Cerebellar cortex (tissue), 1 donor: ENCODE results near the gene HYLS1.
"Not testable (repeated sequence)": the region's sequence is repeated elsewhere in the genome, so short reads cannot be mapped to it uniquely, and the experiment has no call there.

Experiments
- DNase-seq: peaks from one replicate; pipeline ENCODE4 v3.0.0-alpha.2; 2015; ENCODE audit warnings: low spot score

Gene HYLS1

DNA sequence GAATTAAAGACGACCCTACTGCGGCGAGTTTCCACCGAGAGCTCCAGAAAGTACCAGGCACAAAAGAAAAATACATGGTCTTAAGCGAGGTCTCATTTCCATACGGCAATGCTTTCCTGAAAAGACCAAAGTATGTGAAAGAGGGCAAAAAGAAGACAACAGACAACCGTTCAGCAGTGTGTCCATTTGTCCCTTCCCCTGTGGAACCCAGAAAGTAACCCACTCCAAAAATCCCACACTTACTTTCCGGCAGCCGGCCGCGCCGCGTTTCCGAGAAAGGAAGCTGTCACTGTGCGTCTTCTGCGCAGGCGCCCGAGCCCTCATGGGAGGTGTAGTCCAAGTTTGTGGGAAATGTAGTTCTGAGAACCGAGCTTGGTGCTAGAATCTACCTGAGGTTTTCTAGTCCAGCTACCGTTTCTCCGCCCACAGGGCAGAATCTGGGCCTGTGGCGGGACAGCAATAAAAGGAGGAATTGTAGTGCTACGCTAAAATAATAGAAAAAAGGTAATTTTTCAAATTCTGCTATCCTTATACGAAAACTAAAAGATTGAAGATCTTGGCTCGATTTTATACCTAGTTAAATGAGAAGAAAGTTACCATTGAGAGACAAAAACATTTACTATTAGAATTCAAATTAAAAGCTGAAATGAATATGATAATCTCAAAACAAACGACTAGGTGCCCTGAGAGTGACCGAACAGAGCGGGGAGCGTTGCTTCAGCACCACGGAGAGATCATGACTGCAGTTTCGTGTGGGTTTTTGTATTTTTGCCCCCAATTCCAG is 15.7 kb downstream of the HYLS1 start, which contains the start of gene PUS3:
TSS of gene PUS3 (minus strand) at position 280 of the 784 bp plus-strand sequence. CDS start 6,922 bp downstream, outside the sequence.
- peak; percentile 96 for DNase-seq

- peak; percentile 65 for DNase-seq
Measured at GRCh38 chr11:125903711-125904659, 16.5 kb downstream of the HYLS1 start, which contains the start of gene DDX25. DDX25 (plus strand) TSS chr11:125904508; CDS start chr11:125904518, 10 bp downstream.

- no peak for DNase-seq
Measured at GRCh38 chr11:125904678-125905077, 17.2 kb downstream of the HYLS1 start.

DNA sequence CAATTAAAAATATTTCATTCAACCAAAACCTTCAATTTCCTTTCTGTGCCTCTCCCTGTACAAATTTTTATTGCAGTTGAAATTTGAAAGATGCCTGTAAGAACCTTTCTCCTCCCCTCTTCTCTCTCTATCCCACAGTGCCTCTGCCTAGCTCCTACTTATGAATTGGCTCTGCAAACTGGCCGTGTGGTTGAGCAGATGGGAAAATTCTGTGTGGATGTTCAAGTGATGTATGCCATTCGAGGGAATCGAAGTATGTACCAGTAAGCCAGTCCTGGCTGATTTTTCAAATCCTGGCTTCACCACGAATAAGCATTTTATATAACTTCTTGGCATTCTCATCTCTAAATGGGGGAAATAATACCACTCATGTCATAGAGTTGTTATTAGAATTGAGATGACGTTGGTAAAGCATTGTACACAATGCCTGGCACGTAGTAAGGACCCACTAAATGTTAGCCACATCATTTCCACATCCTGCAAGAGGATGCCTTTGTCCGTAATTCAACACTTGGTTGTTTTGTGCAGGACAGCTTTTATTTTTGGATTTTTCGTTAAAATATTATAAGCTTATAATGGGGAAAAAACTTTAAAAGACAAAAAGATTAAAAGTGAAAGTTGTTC is 22.9 kb downstream of the HYLS1 start:
- peak; percentile 5 for DNase-seq

GRCh38 chr11:125914601-125915000 is 27.1 kb downstream of the HYLS1 start:
- not testable (repeated sequence) for DNase-seq

- DNase-seq: no peak
Measured at GRCh38 chr11:125916683-125917347, 29.3 kb downstream of the HYLS1 start.

DNA sequence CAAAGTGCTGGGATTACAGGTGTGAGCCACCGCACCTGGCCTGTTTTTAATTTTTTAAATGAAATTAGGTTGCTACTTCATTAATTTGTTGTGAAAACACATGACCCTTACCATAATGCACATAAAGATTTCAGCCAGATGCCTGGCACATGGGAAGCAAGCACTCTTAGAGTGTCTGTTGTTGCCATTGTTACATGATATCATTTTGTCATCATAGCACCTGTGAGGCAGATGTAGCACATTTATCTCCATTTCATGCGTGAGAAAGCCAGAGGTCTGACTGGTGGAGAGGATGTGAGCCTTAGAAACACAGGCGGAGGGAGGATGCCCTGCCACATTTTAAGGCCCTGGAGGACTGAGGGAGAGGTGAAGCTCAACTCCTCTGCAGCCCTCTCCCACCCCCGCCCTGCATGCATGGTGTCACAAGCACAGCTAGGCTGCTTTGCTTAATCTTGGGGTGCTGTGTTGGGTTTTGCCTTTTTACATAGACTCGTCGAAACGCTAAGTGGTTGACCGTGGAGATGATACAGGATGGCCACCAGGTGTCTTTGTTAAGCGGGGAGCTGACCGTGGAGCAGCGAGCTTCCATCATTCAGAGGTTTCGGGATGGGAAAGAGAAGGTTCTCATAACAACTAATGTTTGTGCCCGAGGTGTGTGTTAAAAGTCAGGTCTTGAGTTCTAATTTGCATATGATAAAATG is 30.8 kb downstream of the HYLS1 start:
- DNase-seq: no peak

DNA sequence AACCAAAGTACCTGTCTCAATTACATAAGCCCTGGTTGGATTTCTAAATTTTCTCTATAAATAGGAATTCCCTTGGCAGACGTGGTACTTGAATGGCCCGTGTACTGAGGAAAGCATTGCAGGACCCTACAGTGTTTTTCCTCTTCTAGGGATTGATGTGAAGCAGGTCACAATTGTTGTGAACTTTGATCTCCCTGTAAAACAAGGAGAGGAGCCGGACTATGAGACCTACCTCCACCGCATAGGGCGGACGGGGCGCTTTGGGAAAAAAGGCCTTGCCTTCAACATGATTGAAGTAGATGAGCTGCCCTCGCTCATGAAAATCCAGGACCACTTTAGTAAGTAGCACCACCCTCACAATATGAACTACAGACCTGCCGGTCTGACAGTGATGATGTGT is 33.6 kb downstream of the HYLS1 start:
- no peak for DNase-seq

DNA sequence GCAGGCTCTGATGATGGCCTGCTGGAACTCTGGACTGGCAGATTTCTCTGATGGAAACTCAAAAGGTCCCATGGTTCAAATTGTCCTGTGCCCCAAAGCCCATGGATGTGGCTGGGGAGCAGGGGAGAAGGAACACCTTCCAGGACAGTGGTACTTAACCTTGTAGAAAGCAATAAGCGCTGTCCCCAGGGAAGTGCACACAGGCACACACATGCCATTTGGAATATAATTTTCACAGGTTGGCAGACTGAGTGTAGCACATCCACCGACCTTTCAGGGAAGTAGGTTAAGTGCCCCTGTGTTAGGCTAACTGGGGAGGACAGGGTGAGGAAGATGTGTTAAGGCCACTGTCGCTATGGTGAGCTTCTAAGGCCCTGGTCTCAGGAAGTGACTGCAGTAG is 34.7 kb downstream of the HYLS1 start:
- DNase-seq: no peak

DNA sequence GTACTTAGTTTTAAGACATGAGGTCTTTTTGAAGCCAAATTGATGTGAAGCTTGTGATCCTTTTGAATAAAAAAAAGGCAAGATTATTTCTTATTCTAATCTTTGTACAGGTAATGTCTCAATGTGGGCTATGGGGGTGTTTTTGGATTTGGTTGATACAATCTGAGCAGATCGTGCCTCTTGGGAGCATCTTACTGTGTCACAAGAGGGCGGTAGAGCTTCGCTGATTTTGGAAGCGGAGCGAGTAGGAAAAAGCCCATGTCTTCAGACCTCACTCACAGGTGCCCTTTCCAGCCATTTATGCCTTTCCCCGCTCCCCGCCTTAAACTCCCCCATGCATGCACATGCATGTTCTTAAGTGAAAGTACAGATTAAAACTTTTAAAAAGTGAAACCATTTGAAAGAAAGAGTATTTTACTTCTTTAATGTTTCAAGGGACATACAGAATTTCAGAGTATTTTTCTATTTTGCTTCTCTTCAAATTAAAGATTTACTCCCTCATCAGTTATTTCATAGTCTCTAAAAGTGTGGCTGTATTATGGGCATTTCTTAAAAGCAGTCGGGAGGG is 35.6 kb downstream of the HYLS1 start:
- peak; percentile 92 for DNase-seq

GRCh38 chr11:125923633-125924032 is 36.2 kb downstream of the HYLS1 start:
- DNase-seq: no peak

GRCh38 chr11:125924384-125925007 is 37.0 kb downstream of the HYLS1 start:
- DNase-seq: no peak

- DNase-seq: no peak
Measured at GRCh38 chr11:125925247-125925740, 37.8 kb downstream of the HYLS1 start.

- DNase-seq: no peak
Measured at GRCh38 chr11:125925804-125926203, 38.3 kb downstream of the HYLS1 start.

DNA sequence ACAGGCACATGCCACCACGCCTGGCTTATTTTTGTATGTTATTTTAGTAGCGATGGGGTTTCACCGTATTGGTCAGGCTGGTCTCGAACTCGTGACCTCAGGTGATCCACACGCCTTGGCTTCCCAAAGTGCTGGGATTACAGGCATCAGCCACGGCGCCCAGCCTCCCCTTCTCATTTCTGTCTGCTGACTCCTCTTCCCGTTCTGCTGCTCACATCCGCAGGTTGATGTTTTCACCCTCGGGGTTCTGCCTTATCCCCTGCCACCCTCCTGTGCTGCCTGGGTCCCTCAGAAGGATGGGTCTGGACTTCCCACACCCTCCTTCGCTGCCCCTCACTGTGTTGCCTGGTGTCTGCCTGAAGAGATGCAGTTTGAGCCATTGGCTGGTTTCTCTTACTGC is 39.2 kb downstream of the HYLS1 start:
- no peak for DNase-seq

GRCh38 chr11:125929445-125930075 is 42.1 kb downstream of the HYLS1 start:
- DNase-seq: no peak

GRCh38 chr11:125930076-125930450 is 42.6 kb downstream of the HYLS1 start:
- no peak for DNase-seq

DNA sequence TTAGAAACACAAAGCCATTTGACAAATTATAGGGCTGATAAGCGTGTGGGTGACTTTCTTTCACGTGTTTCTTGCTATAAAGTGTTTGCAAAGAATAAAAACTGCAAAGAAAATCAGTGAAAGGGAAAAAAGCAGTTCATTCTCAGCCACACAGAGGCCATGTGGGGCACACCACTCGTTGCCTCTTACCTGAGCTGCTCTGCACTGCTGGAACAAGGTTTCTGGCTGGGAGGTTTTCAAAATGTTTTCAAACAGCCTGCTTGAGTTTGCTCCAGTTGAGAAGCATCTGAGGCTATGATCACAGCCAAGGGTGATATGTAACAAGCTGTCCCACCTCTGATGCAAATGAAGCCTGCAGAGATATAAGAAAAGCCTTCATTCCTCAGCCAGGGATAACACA is 43.6 kb downstream of the HYLS1 start:
- DNase-seq: no peak

DNA sequence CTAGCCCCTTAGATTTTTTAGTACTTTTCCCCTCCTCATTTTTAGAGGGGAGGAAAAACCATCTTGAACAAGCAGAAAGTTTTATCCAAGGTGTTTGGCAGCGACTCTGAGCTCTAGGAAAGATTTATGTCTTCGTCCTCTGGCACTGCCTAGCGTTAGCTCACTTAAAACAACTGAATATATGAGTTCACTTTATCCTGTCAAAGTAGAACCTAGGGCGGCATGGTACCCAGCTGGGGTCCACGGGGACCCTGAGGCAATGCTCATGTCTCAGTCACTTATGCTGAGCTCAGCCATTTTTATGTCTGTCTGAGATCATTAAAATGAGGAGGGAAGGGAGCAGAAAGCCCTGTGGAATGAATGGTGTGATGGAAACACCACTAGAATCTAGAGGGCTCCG is 44.2 kb downstream of the HYLS1 start:
- no peak for DNase-seq

DNA sequence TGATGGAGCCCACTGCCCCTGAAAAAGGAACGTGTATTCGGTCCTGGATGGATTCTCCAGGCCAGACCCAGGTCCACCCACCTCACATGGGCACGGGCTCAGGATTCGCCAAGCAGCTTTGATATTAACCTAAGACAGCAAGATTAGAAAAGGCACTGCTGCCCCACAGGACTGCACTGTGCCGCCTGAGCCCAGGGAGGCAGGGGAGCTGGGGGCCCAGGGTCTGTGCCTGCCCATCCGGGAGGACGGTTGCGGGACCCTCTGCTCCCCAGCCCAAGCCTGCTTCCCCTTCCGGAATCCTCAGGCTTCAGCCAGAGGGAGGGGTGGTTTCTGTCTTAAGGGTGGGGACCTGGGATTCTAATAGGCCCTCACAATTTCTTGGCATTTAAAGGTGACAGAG is 44.8 kb downstream of the HYLS1 start:
- no peak for DNase-seq
